ENCODE measurements around the gene ZNF511.

Gene ZNF511

DNA sequence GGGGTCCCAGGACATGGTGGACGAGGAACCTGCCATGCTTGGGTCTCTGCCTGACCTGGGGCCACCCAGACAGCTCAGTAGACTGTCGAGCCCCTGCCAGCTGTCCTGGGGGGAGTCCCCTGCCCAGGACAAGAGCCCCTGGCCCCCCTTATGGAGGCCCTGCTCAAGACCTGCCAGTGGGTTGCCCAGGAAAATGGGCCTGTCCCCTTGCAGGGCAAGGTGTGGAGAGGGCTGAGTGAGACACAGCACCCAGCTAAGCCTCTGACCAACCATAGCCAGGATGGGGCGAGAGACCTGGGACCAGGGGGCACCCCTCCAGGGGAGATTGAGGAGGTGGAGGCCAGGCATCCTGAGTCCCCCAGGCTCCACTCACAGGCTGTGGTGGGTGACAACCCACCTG lies 47.3 kb downstream of the ZNF511 start:
- DNase-seq, result no peak

DNA sequence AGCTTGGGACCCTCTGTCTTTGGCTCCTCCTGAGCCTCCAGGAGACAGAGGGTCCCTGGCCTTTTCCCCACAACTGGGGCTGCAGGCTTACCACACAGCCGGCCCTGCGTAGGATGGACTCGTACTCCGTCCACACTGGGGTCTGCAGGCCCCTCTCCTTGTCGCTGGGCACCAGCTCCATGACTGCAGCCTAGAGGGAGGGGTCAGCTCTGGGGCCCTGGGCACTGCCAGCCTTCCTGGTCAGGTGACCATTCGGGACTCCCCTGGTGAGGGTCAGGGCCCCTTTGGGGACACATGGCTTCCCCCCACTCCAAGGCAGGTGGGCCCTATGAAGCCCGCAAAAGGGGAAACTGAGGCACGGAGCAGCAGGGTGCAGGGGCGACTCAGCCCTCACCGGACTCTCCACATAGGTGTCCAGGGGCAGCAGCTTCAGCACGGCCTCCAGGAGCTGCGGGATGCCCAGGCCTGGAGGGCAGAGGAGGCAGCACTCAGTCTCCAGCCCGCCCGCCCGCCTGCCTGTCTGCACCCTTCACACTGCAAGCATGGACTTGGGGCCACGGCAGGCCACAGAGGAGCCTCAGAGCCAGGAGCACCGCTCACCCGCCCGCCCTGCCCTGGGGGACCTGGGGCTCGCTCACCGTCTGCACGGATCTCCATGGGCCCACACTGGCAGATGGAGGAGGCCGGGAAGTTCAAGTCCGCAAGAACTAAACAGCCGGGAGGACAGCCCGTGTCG lies 48.0 kb downstream of the ZNF511 start:
- DNase-seq, result no peak

DNA sequence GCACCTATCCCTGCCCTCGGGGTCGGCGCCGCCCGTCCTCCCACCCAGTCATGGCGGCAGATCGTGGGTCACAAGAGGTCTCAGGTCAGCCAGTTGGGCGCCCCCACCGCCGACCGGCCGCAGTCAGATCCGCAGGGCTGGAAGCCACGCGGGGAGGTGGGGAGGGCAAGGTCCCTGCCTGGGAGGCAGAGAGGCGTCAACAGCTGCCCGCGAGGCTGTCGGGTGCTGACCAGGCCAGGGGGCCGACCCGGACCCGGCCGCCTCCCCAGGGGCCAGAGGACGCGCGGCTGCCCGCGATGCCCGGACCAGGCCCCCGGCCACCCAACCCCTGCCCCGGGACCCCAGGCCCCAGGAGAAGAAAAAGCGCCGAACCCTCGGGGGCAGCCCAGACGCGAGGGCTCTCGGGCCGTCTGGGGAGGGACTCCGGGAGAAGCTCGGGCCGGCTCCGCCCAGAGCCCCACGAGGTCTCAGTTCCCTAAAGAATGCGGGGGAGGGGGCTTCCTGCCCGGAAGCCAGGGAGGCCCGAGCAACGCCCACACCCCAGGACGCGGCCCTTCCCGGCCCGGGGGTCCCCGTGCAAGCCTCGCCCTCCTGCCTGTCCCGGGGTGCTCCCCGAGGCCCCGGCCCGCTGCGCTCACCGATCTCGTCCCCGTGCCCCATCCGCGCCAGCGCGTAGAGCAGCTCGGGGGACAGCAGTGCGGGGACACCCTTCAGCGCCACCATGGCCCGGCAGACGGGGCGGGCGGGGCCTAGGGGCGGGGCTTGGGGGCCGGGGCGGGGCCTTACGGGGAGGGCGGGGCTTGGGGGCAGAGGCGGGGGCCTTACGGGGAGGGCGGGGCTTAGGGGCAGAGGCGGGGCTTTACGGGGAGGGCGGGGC lies 48.8 kb downstream of the ZNF511 start, which contains the start of gene FUOM:
TSS of gene FUOM (minus strand) at position 735 of the 877 bp plus-strand sequence. CDS start at position 723, 12 bp downstream.
- DNase-seq, result peak in 1 of 2 experiments; percentile 2

DNA sequence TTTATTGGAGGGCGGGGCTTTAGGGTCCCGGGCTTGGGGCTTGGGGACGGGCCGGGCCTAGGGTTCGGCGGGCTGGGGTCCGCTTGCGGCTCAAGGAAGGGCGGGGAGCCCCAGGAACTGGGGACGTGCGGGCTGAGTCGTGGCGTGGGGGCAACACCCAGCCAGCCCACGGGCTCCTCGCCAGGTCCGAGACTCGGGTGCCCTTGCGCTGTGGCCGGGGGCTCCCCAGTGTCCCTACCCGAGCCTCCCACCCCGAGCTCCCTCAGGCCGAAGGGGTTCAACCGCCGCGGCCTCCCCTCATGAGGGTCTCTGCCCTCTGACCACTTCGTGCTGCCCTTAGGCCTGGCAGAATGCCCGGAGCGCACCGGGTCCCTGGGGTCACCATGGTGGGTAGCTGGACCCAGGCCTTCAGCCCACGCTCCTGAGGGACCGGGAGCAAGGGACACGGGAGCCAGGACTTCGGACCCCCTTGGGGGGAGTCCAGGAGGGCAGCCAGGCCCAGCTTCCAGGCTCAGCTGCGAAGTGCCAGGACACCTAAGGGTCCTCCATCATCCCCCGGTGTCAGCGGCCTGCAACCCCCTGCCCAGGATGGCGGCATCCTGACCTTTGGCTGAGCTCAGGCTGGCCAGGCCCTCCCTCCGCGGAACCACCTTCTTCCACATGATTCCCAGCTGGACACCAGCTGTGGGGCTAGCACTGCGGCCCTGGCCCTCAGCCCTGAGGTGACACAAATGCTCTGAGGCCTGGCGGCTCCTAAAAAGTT lies 49.6 kb downstream of the ZNF511 start:
- DNase-seq, result no peak

DNA sequence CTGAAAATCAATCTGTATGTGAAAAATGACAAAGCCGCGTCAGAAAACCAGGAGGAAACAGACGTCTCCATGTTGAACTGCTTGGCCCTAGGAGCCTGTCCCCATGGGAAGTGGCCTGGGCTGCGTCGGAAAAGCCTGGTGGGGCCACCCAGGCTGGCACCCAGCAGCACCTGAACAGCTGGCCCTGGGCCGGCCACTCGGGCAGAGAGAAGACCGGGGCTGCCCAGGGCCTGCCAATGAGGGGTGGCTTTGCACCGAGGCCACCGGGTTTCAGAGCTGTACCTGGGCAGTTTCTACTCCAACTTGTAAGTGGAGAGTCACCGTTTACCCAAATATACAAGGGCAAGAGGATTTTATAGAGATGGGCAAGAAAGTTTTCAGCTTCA lies 50.2 kb downstream of the ZNF511 start:
- DNase-seq, result no peak

DNA sequence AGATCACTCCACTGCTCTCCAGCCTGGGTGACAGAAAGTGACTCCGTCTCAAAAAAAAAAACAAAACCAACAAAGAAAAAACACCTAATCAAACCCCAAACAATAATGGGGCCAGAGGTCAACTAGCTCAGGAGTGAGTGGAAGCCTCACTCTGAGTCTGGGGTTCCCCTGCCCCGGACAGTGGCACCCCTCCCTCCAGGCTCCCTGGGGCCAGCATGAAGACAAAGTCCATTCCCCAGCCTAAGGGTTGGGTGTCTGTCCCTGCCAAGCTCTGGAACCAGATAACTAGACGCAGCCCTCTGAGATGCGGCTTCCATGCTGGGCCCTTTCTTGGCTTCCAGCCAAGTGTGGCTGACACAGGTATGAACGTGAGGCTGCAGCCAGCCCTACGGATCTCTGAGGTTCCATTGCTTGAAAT lies 50.8 kb downstream of the ZNF511 start:
- DNase-seq, result no peak

DNA sequence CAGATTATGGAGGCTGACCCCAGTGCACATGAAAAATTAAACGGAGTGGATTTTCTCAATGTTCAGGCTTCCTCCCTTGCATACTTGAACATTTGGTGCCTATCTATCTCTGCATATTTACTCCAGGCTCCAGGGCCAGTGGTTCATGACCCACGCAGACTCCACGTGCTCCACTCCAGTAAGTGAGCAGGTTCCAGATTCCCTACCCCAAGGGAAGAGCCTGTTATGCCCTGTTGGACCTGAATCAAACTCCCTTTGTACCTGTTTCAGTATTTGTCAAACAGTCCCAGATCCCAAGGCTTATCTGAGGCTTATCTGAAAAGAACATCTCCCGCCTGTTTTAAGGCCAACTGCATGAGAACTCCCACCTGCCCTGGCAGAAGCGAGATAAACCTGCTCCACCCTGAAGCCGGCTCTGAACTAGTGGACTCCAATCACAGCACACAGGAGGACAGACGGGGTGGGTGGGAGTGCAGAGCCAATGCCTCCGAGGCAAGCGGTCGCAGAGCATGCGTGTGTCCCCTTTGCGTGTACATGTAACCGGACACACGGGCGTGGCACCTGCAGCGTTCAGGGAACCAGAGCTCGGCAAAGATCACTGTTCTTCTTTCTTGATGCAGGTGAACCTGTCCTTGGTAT lies 51.4 kb downstream of the ZNF511 start:
- DNase-seq, result no peak

DNA sequence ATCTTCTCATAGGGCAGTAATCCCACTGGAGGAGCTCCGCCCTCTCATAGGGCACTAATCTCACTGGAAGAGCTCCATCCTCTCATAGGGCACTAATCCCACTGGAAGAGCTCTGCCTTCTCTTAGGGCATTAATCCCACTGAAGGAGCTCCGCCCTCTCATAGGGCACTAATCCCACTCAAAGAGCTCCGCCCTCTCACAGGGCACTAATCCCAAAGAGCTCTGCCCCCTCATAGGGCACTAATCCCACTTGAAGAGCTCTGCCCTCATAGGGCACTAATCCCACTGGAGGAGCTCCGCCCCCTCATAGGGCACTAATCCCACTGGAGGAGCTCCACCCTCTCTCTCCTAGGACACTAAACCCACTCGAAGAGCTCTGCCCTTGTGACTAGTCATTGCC lies 52.5 kb downstream of the ZNF511 start:
- no peak for DNase-seq

DNA sequence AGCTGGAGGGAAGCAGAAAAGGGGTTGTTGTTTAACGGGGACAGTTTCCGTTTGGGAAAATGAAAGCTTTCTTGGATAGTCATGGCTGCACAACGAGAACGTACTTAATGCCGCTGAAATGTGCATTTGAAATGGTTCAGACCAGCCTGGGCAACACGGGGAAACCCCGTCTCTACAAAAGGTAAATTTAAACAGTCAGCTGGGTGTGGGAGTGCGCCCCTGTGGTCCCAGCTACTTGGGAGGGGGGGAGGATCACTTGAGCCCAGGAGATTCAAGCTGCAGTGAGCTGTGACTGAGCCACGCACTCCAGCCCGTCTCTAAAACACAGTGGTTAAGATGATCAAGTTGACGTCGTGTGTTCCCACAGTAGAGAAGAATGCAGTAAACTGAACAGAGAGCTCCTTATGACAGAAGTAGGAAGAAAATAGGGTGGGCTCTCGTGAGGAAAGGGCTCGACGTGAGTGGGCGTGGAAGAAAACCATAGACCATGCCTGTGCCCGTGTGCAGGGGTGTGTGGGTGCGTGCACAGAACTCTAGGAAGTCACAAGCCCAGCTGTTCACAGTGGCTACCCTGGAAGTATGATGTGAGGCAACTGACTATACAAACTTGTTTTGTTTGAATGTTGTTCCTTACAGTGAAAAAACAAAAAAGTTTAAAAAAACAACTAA lies 53.2 kb downstream of the ZNF511 start:
- DNase-seq, result no peak
